ENCODE data around the gene ZCCHC7.
"Not testable (repeated sequence)": the region's sequence is repeated elsewhere in the genome, so short reads cannot be mapped to it uniquely, and the experiment has no call there.

ZCCHC7 gene

DNA sequence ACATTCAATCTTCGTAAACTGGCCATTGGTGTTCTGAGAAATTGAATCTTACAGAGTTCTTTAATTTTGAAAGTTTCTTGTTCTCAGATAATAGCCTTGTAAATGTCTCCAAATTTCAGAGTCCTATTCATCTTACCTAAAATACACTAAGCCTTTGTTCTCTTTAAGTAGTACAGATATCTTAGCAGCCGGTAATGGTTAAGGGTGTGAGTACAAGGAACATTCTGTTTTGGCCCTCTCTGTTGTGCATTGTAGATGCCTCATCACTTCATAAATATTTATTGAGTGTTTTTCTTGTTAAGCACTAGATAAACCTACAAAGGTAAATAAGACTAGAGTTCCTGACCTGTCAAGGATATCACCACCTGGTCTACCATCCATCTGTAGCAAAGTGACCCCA lies 35.2 kb downstream of the ZCCHC7 start:
- DNase-seq (ENCODE audit: low spot score) = no peak
- in situ Hi-C loops (cut with MboI; ENCODE audit: low pct_unique_long_range_greater_than_20kb, low sequenced_read_pairs, unreplicated experiment) = no loop called here
- TF ChIP-seq, protein P1, sequence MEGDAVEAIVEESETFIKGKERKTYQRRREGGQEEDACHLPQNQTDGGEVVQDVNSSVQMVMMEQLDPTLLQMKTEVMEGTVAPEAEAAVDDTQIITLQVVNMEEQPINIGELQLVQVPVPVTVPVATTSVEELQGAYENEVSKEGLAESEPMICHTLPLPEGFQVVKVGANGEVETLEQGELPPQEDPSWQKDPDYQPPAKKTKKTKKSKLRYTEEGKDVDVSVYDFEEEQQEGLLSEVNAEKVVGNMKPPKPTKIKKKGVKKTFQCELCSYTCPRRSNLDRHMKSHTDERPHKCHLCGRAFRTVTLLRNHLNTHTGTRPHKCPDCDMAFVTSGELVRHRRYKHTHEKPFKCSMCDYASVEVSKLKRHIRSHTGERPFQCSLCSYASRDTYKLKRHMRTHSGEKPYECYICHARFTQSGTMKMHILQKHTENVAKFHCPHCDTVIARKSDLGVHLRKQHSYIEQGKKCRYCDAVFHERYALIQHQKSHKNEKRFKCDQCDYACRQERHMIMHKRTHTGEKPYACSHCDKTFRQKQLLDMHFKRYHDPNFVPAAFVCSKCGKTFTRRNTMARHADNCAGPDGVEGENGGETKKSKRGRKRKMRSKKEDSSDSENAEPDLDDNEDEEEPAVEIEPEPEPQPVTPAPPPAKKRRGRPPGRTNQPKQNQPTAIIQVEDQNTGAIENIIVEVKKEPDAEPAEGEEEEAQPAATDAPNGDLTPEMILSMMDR (IDR thresholded peaks at IDR 0.05; ENCODE audit: extremely low read depth, insufficient read depth, missing control alignments) = no peak

DNA sequence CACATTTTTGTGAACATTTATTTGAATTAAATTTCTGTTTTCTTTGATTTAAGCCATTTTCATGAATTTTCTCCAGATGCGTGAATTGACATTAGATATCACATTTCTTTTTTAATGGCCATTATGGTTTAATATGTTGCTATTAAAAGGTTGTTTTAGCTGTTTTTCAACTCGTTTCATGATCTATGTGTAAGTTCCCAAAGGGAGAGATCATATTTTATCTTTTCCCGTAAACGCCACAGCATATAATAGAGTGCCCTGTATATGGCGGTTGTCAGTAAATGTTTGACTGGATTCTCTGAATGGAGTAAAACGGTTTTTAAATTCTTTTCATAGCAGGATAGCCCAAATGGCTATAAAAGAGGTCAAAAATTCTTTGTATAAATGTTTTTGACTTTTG lies 35.8 kb downstream of the ZCCHC7 start:
- TF ChIP-seq, protein P1 (IDR thresholded peaks at IDR 0.05; ENCODE audit: extremely low read depth, insufficient read depth, missing control alignments) = no peak
- in situ Hi-C loops (cut with MboI; ENCODE audit: low pct_unique_long_range_greater_than_20kb, low sequenced_read_pairs, unreplicated experiment) = no loop called here
- no peak for DNase-seq (ENCODE audit: low spot score)

- in situ Hi-C loops (cut with MboI; ENCODE audit: low pct_unique_long_range_greater_than_20kb, low sequenced_read_pairs, unreplicated experiment) = no loop called here
- no peak for DNase-seq (ENCODE audit: low spot score)
Measured at GRCh38 chr9:37156781-37157356, 36.5 kb downstream of the ZCCHC7 start.

DNA sequence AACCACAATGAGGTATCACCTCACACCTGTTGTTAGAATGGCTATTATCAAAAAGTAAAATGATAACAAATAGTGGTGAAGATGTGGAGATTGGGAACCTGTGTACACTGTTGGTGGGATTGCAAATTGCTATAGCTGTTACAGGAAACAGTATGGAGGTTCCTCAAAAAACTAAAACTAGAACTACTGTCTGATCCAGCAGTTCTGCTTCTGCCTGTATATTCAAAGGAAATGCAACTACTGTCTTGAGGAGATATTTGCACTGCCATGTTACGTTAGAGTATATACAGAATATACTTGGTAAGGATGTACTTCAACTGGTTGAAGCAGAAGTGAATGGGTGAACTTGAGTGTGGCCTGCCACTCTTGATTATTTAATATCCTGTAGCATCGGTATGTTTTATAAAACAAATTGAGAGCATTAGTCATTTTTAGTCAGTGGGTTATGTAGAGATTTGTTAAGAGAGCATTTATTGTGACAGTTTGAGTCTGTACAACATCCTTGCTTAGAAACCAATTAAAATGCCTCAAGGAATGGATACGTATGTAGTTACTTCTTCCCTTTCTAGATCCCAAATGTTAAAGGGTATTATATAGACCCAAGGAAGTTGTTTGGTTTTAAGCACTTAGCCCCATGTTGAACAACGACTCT lies 37.5 kb downstream of the ZCCHC7 start:
- no peak for DNase-seq (ENCODE audit: low spot score)
- in situ Hi-C loops (cut with MboI; ENCODE audit: low pct_unique_long_range_greater_than_20kb, low sequenced_read_pairs, unreplicated experiment) = no loop called here
- TF ChIP-seq, protein P1 (IDR thresholded peaks at IDR 0.05; ENCODE audit: extremely low read depth, insufficient read depth, missing control alignments) = no peak

More at GRCh38 chr9:37156781-37157356, 36.5 kb downstream of the ZCCHC7 start:
- TF ChIP-seq, protein P1 (IDR thresholded peaks at IDR 0.05; ENCODE audit: extremely low read depth, insufficient read depth, missing control alignments) = no peak

DNA sequence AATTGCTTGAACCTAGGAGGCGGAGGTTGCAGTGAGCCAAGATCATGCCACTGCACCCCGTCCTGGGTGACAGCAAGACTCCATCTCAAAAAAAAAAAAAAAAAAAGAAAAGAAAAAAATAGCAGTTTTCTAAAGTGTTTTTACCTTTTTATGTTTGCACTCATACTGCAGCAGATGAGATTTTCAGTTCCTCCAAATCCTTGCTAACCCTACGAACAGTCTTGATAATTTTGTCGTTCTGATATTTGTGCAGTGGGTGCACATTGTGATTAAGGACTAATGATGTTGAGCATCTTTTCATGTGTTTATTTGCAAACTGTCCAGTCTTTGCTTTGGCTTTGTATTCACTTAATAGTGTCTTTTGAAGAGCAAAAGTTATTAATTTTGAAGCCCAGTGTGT lies 42.9 kb downstream of the ZCCHC7 start:
- DNase-seq (ENCODE audit: low spot score) = no peak
- in situ Hi-C loops (cut with MboI; ENCODE audit: low pct_unique_long_range_greater_than_20kb, low sequenced_read_pairs, unreplicated experiment) = no loop called here
- TF ChIP-seq, protein P1 (IDR thresholded peaks at IDR 0.05; ENCODE audit: extremely low read depth, insufficient read depth, missing control alignments) = no peak

DNA sequence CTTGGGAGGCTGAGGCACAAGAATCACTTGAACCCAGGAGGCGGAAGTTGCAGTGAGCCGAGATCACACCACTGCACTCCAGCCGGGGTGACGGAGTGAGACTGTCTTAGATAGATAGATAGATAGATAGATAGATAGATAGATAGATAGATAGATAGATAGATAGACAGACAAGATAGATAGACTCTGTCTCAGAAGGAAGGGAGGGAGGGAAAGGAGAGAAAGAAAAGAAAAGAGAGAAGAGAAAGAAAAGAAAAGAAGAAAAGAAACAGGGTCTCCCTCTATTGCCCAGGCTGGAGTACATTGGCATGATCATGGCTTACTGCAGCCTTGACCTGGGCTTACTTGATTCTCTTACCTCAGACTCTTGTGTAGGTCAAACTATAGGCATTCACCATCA lies 44.0 kb downstream of the ZCCHC7 start:
- in situ Hi-C loops (cut with MboI; ENCODE audit: low pct_unique_long_range_greater_than_20kb, low sequenced_read_pairs, unreplicated experiment); DNase-seq (ENCODE audit: low spot score): not testable (repeated sequence)

DNA sequence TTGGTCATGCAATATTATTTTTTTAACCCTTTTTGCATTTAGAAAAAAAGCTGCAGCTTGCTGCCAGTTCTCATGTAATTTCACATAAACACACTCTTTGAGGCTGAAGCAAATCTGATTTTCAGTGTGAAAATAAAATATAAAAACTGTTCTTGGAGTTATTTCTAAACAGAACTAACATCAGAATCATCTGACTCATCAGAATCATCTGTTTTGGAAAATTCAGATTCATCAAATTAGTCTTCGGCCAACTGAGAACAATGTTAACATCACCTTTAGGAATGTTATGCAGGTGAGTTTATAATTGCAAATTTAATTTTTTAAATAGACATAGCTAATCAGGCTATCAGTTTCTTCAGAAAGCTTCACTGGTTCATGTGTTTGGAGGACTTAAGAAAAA lies 45.3 kb downstream of the ZCCHC7 start:
- TF ChIP-seq, protein P1 (IDR thresholded peaks at IDR 0.05; ENCODE audit: extremely low read depth, insufficient read depth, missing control alignments) = no peak
- no peak for DNase-seq (ENCODE audit: low spot score)
- in situ Hi-C loops (cut with MboI; ENCODE audit: low pct_unique_long_range_greater_than_20kb, low sequenced_read_pairs, unreplicated experiment) = no loop called here
